ENCODE measurements around the gene RNF227.

Gene RNF227

DNA sequence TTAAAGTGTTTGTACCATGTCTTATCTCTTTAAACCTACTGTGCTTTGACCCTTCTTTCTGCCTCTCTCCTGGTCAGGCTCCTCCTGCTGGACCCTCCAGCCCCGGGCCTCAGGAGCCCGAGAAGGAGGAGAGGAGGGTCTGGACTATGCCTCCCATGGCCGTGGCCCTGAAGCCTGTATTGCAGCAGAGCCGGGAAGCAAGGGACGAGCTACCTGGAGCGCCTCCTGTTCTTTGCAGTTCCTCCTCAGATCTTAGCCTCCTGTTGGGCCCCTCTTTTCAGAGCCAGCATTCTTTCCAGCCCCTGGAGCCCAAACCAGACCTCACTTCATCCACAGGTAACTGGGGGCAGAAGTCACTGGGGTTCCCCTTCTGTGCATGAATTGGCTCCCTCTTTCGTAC, 29.6 kb upstream of the RNF227 start:
- FAIRE-seq = no peak
- TF ChIP-seq POLR2A (IDR thresholded peaks at IDR 0.05; ENCODE audit: low read depth, low read length) (no peak), POLR2AphosphoS5 (IDR thresholded peaks at IDR 0.05; ENCODE audit: low read depth, low read length) (no peak), TAF1 (IDR thresholded peaks at IDR 0.05; ENCODE audit: borderline replicate concordance, low read depth, low read length) (no peak)
- no peak for DNase-seq (ENCODE audit: insufficient read length)

DNA sequence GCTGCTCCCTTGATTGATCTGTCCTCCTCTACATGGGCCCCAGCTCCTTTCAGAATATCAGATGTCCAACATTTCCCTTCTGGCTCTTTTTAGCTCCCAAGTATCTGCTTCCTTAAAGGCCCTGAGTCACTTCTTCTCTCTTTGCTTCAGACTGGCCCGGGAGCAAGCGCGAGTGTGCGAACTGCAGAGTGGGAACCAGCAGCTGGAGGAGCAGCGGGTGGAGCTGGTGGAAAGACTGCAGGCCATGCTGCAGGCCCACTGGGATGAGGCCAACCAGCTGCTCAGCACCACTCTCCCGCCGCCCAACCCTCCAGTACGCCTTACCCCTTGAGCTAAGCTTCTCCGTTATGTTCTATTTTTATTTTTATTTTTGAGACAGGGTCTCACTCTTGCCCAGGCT, 28.2 kb upstream of the RNF227 start:
- FAIRE-seq = no peak

DNA sequence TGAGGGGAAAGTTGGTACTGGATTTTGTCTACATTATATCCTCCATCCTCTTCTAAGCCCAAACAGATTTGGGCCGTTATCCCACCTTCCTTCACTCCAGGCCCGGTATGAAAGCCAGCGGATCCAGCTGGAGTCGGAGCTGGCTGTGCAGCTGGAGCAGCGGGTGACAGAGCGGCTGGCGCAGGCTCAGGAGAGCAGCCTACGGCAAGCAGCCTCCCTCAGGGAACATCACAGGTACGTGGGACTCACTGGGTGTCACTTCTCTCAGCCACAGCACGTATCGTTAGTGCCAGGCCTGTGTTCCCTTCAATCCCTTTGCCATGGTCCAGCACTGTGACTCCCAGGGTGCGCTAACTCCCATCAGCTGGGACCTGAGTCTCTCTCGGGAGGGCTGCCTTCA, 27.2 kb upstream of the RNF227 start:
- DNase-seq (ENCODE audit: insufficient read length) (no peak), FAIRE-seq (no peak)
- TF ChIP-seq POLR2A (IDR thresholded peaks at IDR 0.05; ENCODE audit: low read depth, low read length) = no peak
- TF ChIP-seq POLR2AphosphoS5 (IDR thresholded peaks at IDR 0.05; ENCODE audit: low read depth, low read length) = no peak

More for the DNA sequence above, 28.2 kb upstream of the RNF227 start:
- TF ChIP-seq POLR2A (IDR thresholded peaks at IDR 0.05; ENCODE audit: low read depth, low read length) (no peak), TAF1 (IDR thresholded peaks at IDR 0.05; ENCODE audit: borderline replicate concordance, low read depth, low read length) (no peak), POLR2AphosphoS5 (IDR thresholded peaks at IDR 0.05; ENCODE audit: low read depth, low read length) (no peak)
- no peak for DNase-seq (ENCODE audit: insufficient read length)

DNA sequence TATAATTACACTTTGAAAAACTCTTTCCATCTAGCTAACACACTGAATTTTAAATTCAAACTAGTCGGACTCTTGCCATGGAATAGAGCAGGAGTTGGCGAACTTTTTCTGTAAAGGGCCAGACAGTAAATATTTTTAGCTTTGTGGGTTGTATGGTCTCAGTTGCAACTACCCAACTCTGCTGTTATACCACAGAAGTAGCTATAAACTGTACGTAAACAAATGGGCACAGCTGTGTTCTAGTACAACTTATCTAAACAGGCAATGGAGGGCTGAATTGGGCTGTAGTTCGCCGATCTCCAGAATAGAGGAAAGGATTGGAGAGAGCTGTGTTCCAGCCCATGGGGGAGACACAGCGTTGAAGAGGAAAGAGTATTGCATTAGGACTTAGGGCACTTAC, 24.7 kb upstream of the RNF227 start:
- TF ChIP-seq POLR2A (IDR thresholded peaks at IDR 0.05; ENCODE audit: low read depth, low read length) (no peak), TAF1 (IDR thresholded peaks at IDR 0.05; ENCODE audit: borderline replicate concordance, low read depth, low read length) (no peak), POLR2AphosphoS5 (IDR thresholded peaks at IDR 0.05; ENCODE audit: low read depth, low read length) (no peak)
- no peak for DNase-seq (ENCODE audit: insufficient read length)
- FAIRE-seq = no peak

DNA sequence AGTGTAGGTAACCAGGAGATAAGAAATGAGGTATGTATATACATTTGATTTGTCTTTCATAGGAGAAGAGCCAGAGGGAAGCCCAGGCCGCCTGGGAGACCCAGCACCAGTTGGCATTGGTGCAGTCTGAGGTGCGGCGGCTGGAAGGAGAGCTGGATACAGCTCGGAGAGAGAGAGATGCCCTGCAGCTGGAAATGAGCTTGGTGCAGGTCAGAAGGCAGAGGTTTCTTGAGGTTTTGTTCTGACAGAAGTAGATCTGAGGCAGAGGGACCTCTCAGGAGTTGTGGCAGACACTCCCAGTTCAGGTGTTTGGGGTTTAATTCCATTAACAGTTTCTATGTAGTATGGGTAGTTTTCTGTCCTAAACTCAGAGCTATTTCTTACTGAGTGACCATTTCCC, 23.9 kb upstream of the RNF227 start:
- no peak for DNase-seq (ENCODE audit: insufficient read length)
- TF ChIP-seq TAF1 (IDR thresholded peaks at IDR 0.05; ENCODE audit: borderline replicate concordance, low read depth, low read length) (no peak), POLR2AphosphoS5 (IDR thresholded peaks at IDR 0.05; ENCODE audit: low read depth, low read length) (no peak), POLR2A (IDR thresholded peaks at IDR 0.05; ENCODE audit: low read depth, low read length) (no peak)
- FAIRE-seq = no peak

DNA sequence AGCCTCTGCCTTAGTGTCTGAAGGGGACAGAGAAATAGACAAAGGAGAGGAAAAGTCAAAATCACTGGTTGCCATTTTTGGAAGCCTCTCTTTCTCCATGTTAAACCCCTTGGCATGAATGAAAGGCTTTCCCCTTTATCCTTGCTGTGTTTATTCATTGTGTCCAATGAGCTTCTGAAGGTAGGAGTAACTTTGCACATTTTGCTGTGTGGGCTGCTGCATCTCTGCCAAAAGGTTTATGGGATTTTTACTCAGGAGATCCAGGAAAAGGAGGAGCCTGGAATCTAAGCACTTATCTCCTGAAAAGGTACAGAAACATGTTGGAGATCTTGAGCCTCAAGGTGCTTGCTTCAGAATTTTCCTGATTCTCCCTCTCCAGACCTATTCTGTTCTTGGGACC, 19.8 kb upstream of the RNF227 start:
- TF ChIP-seq POLR2A (IDR thresholded peaks at IDR 0.05; ENCODE audit: low read depth, low read length) = no peak
- TF ChIP-seq POLR2AphosphoS5 (IDR thresholded peaks at IDR 0.05; ENCODE audit: low read depth, low read length) = no peak
- DNase-seq (ENCODE audit: insufficient read length) = no peak
- FAIRE-seq = no peak

DNA sequence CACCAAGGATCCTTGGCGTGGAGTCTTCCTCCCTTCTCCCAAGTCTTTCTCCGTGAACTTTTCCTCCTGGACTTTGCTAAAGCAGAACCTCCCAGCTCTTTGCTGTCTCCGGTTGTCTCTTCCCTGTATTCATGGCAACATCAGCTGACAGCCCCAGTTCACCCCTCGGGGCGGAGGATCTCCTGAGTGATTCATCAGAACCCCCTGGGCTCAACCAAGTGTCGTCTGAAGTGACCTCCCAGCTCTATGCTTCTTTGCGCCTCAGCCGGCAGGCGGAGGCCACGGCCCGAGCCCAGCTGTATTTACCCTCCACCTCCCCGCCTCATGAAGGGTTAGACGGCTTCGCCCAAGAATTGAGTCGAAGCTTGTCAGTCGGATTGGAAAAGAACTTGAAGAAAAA, 16.9 kb upstream of the RNF227 start:
- no peak for TF ChIP-seq TAF1 (IDR thresholded peaks at IDR 0.05; ENCODE audit: borderline replicate concordance, low read depth, low read length)
- no peak for TF ChIP-seq POLR2A (IDR thresholded peaks at IDR 0.05; ENCODE audit: low read depth, low read length)
- no peak for TF ChIP-seq POLR2AphosphoS5 (IDR thresholded peaks at IDR 0.05; ENCODE audit: low read depth, low read length)
- DNase-seq (ENCODE audit: insufficient read length) (peak; percentile 52), FAIRE-seq (peak; percentile 71)

DNA sequence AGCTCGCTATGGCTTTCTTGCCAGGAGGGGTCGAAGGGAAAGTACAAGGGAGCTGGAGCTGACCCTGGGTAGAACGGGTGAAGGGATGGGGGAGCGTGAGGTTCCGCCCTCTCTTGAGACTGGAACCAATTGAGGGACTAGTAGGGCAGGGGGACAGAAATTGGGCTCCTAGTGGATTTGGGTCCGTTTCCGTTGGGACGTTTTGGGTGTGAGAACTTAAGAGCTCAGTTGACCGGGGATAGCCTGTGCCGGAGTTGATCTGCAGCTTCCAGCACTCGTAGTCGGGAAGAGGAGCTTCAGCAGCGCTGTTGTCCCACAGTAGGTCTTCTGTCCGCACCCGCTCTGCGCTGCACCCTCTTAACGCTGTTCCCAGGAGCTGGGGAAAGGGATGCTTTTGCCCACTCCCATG, 16.4 kb upstream of the RNF227 start:
- FAIRE-seq = no peak
- DNase-seq (ENCODE audit: insufficient read length) = no peak
- TF ChIP-seq POLR2A (IDR thresholded peaks at IDR 0.05; ENCODE audit: low read depth, low read length) (no peak), TAF1 (IDR thresholded peaks at IDR 0.05; ENCODE audit: borderline replicate concordance, low read depth, low read length) (no peak), POLR2AphosphoS5 (IDR thresholded peaks at IDR 0.05; ENCODE audit: low read depth, low read length) (no peak)

DNA sequence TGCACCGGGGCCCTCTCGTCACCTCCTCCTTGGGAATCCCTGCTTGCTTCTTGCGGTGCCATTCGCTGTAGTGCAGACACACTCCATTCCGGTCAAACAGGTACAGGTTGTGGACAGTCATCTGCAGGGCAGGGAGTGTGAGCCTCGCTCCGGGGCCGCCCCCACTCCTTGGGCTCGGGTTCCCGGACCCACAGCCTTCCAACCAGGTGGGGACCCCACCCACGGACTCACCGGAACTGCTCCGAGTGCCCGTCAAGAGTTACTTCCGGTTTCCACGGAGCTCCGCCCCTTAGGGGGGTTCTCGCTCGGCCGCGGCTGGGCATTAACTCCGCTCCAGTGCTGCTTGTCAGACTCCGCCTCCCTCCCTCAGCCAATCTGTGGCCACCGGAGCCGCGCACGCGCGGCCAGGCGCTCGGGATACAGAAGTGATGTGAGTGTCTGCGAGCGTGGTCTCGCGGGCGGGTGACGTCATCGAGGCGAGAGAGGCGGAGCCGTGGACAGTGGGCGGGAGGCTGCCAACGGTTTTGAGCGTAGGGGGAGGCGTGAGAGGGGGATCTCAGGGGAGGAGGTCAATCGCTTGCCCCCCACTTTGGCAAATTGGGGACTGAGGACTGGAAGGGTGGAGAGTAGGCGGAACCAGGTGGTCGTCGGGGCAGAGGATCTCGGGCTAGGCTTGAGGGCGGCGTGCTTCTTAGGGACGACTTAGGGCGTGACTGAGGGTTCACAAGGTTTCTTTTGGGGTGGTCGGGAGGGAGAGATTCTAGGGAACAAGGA, 15.8 kb upstream of the RNF227 start, which contains the start of the genes CNTROB and TRAPPC1:
Gene CNTROB, plus strand, starts transcription at position 498 of the 774 bp plus-strand sequence. CDS start 874 bp downstream, outside the sequence.
Gene TRAPPC1, minus strand, starts transcription at position 238 of the 774 bp plus-strand sequence. Its CDS starts 117 bp downstream, at position 121.
- FAIRE-seq = peak; percentile 99
- DNase-seq (ENCODE audit: insufficient read length) = peak; percentile 99
- TF ChIP-seq TAF1 (IDR thresholded peaks at IDR 0.05; ENCODE audit: borderline replicate concordance, low read depth, low read length) = no peak
- TF ChIP-seq POLR2A (IDR thresholded peaks at IDR 0.05; ENCODE audit: low read depth, low read length) = peak; percentile 74; the same call in 1 of the 2 replicates
- TF ChIP-seq POLR2AphosphoS5 (IDR thresholded peaks at IDR 0.05; ENCODE audit: low read depth, low read length) = peak; percentile 80

DNA sequence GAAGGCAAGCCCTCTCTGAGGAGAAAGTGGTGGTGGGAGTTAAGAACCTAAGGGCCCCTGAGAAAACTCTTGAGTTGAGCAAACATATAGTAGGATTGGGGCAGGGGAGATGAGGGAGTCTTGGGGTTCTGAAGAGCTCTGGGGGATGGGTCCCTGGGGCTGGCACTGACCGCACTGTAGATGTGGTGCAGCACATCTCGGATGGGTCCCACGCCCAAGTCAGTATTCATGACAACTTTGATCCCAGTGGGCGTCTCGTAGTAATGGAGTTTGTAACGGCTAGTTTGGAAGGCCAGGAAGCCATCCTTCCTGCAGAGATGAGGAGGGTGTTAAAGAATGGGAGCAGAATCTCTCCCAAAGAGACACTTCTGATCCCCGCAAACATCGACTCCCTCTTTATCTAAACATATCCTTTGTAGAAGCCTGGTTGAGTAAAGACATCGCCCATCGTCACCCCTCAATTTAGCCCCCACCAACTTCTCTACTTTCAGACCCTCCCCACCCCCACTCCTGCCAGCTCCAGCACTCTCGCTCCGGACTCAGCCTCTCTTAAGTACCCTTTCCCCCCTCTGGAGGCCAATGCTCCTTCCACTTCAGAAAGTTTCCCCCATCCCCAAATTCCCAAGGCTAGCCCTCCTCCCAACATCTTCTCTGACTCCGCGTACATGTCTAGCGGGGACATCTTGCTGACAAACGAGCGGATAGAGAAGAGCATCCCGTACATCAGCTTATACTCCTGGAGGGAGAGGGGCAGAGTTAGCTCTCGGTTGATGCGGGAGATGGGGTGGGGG, 14.9 kb upstream of the RNF227 start:
- no peak for TF ChIP-seq POLR2AphosphoS5 (IDR thresholded peaks at IDR 0.05; ENCODE audit: low read depth, low read length)
- TF ChIP-seq TAF1 (IDR thresholded peaks at IDR 0.05; ENCODE audit: borderline replicate concordance, low read depth, low read length) = no peak
- no peak for TF ChIP-seq POLR2A (IDR thresholded peaks at IDR 0.05; ENCODE audit: low read depth, low read length)
- DNase-seq (ENCODE audit: insufficient read length) = no peak
- FAIRE-seq = peak; percentile 27

DNA sequence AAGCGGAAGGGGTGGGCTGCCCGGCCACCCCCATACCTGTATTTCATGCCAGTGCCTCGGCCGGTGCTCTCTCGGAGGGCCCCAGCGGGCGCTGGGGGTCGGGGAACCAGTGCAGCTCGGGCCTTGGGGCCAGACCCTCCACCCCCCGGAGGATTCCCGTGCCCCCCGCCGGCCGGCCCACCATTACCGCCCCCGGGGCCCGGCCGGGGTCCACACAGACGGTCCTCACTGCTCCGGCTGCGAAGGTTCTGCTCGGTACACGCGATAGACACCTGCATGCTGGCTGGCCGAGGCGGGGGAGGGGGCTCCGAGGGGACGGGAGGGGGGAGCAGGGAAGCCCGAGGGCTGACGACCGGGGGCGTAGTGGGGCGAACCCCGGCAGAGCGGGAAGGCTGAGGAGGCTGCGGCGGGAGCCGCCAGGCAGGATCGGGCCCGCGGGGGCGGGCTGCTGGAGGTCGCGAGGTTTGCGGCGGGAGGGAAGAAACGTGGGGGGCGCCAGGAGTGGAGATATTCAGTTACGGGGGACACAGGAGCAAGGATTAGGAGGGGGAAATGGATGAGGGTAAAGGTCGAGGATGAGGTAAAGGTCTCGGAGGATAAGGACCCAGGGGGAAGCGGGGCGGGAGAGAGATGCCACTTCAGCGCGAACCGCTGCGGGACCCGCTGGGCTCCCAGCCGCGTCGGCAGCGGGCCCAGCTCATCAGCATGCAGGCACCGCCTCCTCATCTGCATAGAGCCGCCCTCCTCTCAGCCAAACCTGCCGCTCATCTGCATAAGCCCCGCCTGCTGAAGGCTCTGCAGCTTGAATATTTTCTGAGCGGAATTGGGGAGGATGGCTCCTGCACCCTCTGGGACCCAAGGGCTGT, 13.3 kb upstream of the RNF227 start, which contains the start of gene KCNAB3:
Gene KCNAB3, minus strand, starts transcription at position 699 of the 866 bp plus-strand sequence. Its CDS starts 421 bp downstream, at position 278.
- DNase-seq (ENCODE audit: insufficient read length) = no peak
- TF ChIP-seq POLR2AphosphoS5 (IDR thresholded peaks at IDR 0.05; ENCODE audit: low read depth, low read length) = no peak
- TF ChIP-seq POLR2A (IDR thresholded peaks at IDR 0.05; ENCODE audit: low read depth, low read length) = no peak
- TF ChIP-seq TAF1 (IDR thresholded peaks at IDR 0.05; ENCODE audit: borderline replicate concordance, low read depth, low read length) = no peak
- FAIRE-seq = no peak
